Prostate gland (tissue), 2 donors: ENCODE measurements around the gene CDC34. TPM values are rescaled to one million over a fixed set of nuclear protein-coding genes. Genes with fewer than 3 reads are reported as not detected.
A peak's percentile ranks its signal among the peaks of the same experiment; 100 is the strongest.

ENCODE experiments used
- DNase-seq: peaks from one replicate; pipeline ENCODE4 v3.0.0-alpha.2; 2019; ENCODE audit warnings: low spot score
- H3K27ac ChIP-seq, 2 donors: fragments of 200-600 bp; sonication (generic); 2 replicates each; pipeline ENCODE4 v1.5.1; 2017 to 2019
- H3K27me3 ChIP-seq: fragments of 200-600 bp; sonication (generic); replicated peaks from 2 replicates; pipeline ENCODE4 v1.5.1; 2019; ENCODE audit not compliant: insufficient read depth
- H3K36me3 ChIP-seq, 2 donors: fragments of 200-600 bp; sonication (generic); 1 replicate in 1 of 2; 2 replicates in 1 of 2; pipeline versions ENCODE4 v1.5.1 to v1.8.1; 2017 to 2019
- H3K4me1 ChIP-seq: fragments of 200-600 bp; sonication (generic); replicated peaks from 2 replicates; pipeline ENCODE4 v1.5.1; 2019
- H3K4me3 ChIP-seq, 2 donors: fragments of 200-600 bp; sonication (generic); 2 replicates each; pipeline ENCODE4 v1.5.1; 2017 to 2019
- H3K9me3 ChIP-seq: fragments of 200-600 bp; sonication (generic); 2 replicates; pipeline ENCODE4 v1.5.1; 2017
- POLR2A ChIP-seq: fragments of 450-650 bp; IDR thresholded peaks from one replicate; pipeline ENCODE4 v1.6.1; 2016; ENCODE audit warnings: antibody characterized with exemption, mild to moderate bottlenecking
- POLR2AphosphoS5 ChIP-seq: sonication (generic); formaldehyde crosslinking; IDR thresholded peaks from one replicate; pipeline ENCODE4 v1.6.1; 2017; ENCODE audit warnings: antibody characterized with exemption
- WGBS: methylation state at CpG from one replicate; pipeline ENCODE4 v1.1.5; 2018; 5-methylcytosine and 5-hydroxymethylcytosine counted together
- intact Hi-C: fragments of 100-400 bp; cut with DNase I; formaldehyde crosslinking; loops from one replicate; pipeline ENCODE4 v1.14.2; 2022
- total RNA-seq, 2 donors: library from RNA; depleted of rRNA; stranded (reverse); fragments of >200 nt; gene quantifications; one replicate each; pipeline ENCODE4 v1.1.0, GENCODE V29; 2016
- TF ChIP-seq, protein P1 (sequence below), 4 experiments: fragments of 200-600 bp in 2 of 4; fragments of 450-650 bp in 2 of 4; sonication (generic) in 2 of 4; IDR thresholded peaks; 1 replicate in 3 of 4; 2 replicates in 1 of 4; pipeline ENCODE4 v1.5.1; 2016 to 2019; ENCODE audit warnings: antibody characterized with exemption in 4 of 4, mild to moderate bottlenecking in 2 of 4, moderate library complexity in 2 of 4

Gene CDC34
- total RNA-seq, 2 donors from 2014 or later: 93.4 to 159 TPM

DNA sequence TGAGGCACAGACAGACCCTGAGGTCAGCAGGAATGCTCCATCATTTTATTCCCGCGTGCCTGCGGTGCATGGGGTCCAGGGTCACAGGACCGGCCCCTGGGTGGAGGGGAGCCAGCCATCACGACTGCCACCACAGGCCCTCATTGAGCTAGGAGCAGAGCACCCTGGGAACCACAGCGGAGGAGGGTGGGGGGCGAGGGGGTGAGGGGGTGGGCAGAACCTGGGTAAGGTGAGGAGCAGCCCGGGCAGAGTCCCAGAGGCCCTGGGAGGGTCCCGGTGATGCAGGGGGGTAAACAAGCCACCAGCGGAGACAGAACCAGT, 36.5 kb upstream of the CDC34 start:
- no peak overlapping the region for H3K4me3 ChIP-seq
- no peaks in the 10 kb centered on the region for H3K36me3 ChIP-seq
- intact Hi-C loops: no loop called here
- peaks cover 10% of the 10 kb centered on the region for H3K27me3 ChIP-seq
- 44% methylated on average over 10 of the region's 10 CpGs for WGBS
- H3K9me3 ChIP-seq: no peaks in the 10 kb centered on the region
- DNase-seq: no peak
- H3K4me1 ChIP-seq: no peaks in the 10 kb centered on the region
- TF ChIP-seq, protein P1, sequence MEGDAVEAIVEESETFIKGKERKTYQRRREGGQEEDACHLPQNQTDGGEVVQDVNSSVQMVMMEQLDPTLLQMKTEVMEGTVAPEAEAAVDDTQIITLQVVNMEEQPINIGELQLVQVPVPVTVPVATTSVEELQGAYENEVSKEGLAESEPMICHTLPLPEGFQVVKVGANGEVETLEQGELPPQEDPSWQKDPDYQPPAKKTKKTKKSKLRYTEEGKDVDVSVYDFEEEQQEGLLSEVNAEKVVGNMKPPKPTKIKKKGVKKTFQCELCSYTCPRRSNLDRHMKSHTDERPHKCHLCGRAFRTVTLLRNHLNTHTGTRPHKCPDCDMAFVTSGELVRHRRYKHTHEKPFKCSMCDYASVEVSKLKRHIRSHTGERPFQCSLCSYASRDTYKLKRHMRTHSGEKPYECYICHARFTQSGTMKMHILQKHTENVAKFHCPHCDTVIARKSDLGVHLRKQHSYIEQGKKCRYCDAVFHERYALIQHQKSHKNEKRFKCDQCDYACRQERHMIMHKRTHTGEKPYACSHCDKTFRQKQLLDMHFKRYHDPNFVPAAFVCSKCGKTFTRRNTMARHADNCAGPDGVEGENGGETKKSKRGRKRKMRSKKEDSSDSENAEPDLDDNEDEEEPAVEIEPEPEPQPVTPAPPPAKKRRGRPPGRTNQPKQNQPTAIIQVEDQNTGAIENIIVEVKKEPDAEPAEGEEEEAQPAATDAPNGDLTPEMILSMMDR (IDR thresholded peaks at IDR 0.05): no peak
- no peak for TF ChIP-seq POLR2A
- no peak for TF ChIP-seq POLR2AphosphoS5
- no peak overlapping the region for H3K27ac ChIP-seq

DNA sequence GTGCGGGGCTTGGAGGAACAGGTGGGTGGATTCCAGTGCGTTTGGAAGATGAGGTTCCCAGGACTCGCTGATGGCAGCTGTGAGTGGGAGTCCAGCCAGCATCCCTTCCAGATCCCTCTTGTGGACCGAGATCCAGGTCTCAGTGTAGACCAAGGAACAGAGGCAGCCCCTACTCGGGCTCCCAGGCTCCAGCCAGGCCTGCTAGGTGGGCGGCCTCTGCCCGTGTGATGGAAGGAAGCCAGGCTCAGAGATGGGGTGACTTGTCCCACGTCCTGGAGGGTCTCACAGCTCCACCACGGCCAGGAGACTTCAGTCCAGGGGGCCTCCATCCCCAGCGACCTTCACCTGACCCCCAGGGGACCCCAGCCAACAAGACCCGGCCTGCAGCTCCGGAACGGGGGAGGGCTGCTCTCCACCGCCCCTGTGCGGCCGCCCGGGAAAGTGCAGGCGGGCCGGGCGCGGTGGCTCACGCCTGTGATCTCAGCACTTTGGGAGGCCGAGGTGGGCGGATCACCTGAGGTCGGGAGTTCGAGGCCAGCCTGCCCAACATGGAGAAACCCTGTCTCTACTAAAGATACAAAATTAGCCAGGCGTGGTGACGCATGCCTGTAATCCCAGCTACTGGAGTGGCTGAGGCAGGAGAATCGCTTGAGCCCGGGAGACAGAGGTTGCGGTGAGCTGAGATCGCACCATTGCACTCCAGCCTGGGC, 36.0 kb upstream of the CDC34 start:
- intact Hi-C loops: no loop called here
- no peaks in the 10 kb centered on the region for H3K4me1 ChIP-seq
- WGBS: 12% methylated on average over 32 of the region's 32 CpGs
- TF ChIP-seq, protein P1 (IDR thresholded peaks at IDR 0.05): peak in 3 of 4 experiments; percentile 21 to 60 (median 33)
- no peak for TF ChIP-seq POLR2A
- H3K27ac ChIP-seq: no peak overlapping the region
- no peaks in the 10 kb centered on the region for H3K9me3 ChIP-seq
- H3K36me3 ChIP-seq: no peaks in the 10 kb centered on the region
- H3K27me3 ChIP-seq: peaks cover 10% of the 10 kb centered on the region
- DNase-seq: no peak
- no peak overlapping the region for H3K4me3 ChIP-seq

DNA sequence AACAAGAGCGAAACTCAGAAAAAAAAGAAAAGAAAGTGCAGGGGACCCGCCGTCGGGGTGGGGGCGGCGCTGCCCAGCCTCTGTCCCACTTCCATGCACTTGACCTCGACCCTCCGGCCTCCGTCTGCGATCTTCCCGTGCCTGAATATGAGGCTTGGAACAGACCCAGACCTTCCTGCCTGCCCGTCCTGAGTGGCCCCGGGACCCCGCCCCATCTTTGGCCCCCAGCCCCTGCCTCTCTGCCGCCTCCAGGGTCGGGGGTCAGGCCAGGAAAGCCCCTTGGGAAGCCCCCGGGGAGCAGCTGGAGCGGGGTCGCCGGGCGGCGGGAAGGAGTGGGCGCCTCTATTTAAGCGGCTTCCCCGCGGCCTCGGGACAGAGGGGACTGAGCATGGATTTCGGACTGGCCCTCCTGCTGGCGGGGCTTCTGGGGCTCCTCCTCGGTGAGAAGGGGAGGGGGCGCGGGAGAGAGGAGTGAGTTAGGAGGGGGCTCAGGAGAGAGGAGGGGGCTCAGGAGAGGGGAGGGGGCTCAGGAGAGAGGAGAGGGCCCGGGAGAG, 35.4 kb upstream of the CDC34 start, which contains the start of gene MADCAM1:
Gene MADCAM1, plus strand, starts transcription at position 375 of the 554 bp plus-strand sequence. Its CDS starts 14 bp downstream, at position 389.
- Histone ChIP-seq H3K4me3 (no peak within 1 kb of the TSS), H3K4me1 (no peaks in the 10 kb centered on the region), H3K27me3 (peaks cover 10% of the 10 kb centered on the region), H3K27ac (no peak within 1 kb of the TSS), H3K36me3 (no peaks in the 10 kb centered on the region), H3K9me3 (no peaks in the 10 kb centered on the region)
- 7% methylated on average over 24 of the region's 33 CpGs for WGBS
- no peak for DNase-seq
- TF ChIP-seq POLR2AphosphoS5 (no peak), POLR2A (no peak)
- TF ChIP-seq, protein P1 (IDR thresholded peaks at IDR 0.05): no peak
- intact Hi-C loops: no loop called here

DNA sequence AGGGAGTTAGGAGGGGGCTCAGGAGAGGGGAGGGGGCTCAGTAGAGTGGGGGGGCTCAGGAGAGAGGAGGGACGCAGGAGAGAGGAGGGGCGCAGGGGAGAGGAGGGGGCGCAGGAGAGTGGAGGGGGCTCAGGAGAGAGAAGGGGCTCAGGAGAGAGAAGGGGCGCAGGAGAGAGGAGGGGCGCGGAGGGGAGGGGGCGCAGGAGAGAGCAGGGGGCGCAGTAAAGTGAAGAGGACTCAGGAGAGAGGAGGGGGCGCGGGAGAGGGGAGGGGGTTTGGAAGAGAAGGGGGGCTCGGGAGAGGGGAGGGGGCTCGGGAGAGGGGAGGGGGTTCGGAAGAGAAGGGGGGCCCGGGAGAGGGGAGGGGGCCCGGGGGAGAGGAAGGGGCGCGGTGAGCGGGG, 34.6 kb upstream of the CDC34 start:
- Histone ChIP-seq H3K27ac (no peak overlapping the region), H3K36me3 (no peaks in the 10 kb centered on the region), H3K9me3 (no peaks in the 10 kb centered on the region), H3K4me1 (no peaks in the 10 kb centered on the region), H3K27me3 (peaks cover 10% of the 10 kb centered on the region), H3K4me3 (no peak overlapping the region)
- DNase-seq: no peak
- intact Hi-C loops: no loop called here
- TF ChIP-seq POLR2A (no peak), POLR2AphosphoS5 (no peak)
- TF ChIP-seq, protein P1 (IDR thresholded peaks at IDR 0.05): no peak
- 3% methylated on average over 13 of the region's 18 CpGs for WGBS

DNA sequence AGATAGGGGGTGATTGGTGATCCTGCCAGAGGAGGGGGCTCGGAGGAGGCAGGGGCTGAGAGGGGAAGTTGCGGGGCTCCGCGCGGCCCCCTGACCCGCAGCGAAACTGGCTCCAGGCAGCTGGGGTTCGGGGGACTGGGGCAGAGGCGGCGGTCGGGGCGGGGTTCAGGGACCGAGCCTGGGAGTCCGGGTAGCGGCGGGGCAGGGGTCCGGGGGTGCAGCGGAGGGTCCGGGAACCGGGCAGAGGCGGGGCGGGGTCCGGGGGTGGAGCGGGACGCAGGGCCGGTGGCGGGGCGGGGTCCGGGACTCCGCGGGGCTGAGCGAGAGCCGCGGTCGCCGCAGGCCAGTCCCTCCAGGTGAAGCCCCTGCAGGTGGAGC, 34.1 kb upstream of the CDC34 start:
- 3% methylated on average over 36 of the region's 36 CpGs for WGBS
- Histone ChIP-seq H3K4me1 (no peaks in the 10 kb centered on the region), H3K27ac (no peak overlapping the region), H3K9me3 (no peaks in the 10 kb centered on the region), H3K36me3 (no peaks in the 10 kb centered on the region), H3K27me3 (peaks cover 10% of the 10 kb centered on the region), H3K4me3 (peak overlapping the region; percentile 8 to 17)
- intact Hi-C loops: no loop called here
- DNase-seq: no peak
- TF ChIP-seq, protein P1 (IDR thresholded peaks at IDR 0.05): no peak
- TF ChIP-seq POLR2AphosphoS5 (no peak), POLR2A (no peak)
